GM19397 (cell line): ENCODE data around the gene TANGO2.

ENCODE experiments used
- ATAC-seq: cut with Tn5 transposase; IDR thresholded peaks from one replicate; pipeline ENCODE4 v1.9.1; 2021; ENCODE audit warnings: mild to moderate bottlenecking, moderate library complexity; ENCODE audit not compliant: unreplicated experiment

TANGO2 gene

DNA sequence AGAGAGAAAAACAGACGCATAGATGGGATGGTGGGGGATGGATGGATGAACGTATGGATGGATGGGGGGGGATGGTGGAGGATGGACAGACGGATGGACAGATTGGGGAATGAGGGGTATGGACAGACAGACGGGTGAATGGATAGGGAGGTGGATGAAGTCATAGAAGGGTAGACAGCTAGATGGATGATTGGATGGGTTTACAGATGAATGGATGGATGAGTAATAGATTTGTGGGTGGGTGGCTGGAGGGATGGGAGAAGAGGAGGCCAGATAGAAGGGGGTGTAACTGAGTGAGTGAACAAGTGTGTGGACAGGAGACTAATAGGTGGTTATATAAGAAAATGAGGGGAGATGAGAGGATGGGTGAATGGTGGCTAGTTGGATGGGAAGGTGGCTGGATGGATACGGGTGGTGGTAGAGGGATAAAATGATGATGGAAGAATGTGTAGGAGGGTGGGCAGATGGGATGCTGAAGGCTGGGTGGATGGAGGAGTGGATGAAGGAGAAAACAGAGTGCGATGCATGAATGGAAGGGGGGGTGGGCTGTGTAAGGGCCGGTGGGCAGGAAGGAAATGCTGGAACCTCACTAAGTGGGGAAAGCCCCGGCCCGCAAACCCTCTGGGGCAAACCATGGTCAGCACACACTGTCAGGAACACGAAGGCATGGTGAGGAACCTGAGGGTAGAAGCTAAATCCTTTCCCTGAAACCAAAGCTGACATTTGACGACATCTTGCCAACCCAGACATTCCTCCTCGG is 25.9 kb upstream of the TANGO2 start:
- ATAC-seq, result no peak

- ATAC-seq, result no peak
These were observed 25.1 kb upstream of the TANGO2 start for GRCh38 chr22:19995611-19996339.

GRCh38 chr22:19996694-19997384 is 24.1 kb upstream of the TANGO2 start:
- ATAC-seq, result no peak

- ATAC-seq, result no peak
These were observed 23.2 kb upstream of the TANGO2 start for GRCh38 chr22:19997561-19998231.

GRCh38 chr22:19998232-19998951 is 22.5 kb upstream of the TANGO2 start:
- ATAC-seq, result no peak

- ATAC-seq, result no peak
These were observed 21.7 kb upstream of the TANGO2 start for GRCh38 chr22:19998991-19999820.

GRCh38 chr22:20000246-20001081 is 20.4 kb upstream of the TANGO2 start:
- no peak for ATAC-seq

- no peak for ATAC-seq
These were observed 19.8 kb upstream of the TANGO2 start for GRCh38 chr22:20001082-20001638.

- ATAC-seq, result no peak
These were observed 18.8 kb upstream of the TANGO2 start for GRCh38 chr22:20002128-20002527.

DNA sequence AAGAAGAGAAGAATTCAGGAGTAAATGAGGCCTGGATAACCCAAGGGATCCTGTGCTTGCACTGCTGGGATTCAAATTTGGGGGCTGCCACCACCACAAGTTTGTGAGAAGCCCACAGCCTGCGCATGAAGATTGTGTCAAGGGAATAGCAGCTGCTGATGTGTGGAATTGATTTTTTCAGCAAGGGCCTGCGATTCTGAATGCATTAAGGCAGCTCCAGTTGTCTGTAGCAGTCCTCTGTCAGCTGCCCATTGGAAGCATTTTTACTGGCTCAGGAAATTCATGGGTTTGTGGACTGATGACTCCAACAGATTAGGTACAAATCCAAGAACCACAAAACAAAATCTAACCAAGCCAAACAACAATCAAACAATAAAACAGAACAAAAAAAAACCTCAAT is 18.3 kb upstream of the TANGO2 start:
- ATAC-seq, result no peak

DNA sequence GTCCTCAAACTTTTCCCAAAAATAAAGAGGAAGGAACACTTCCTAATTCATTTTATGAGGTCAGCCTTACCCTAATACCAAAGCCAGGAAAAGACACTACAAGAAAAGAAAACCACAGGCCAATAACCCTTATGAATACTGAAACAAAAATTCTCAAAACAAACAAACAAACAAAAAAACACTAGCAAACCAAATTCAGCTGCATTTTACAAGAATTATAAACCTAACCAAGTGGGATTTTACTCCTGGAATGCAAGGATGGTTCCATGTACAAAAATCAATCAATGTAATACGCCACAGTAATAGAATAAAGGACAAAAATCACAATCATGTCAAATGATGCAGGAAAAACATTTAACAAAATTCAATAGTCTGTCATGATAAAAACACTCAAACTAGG is 17.6 kb upstream of the TANGO2 start:
- ATAC-seq, result no peak

DNA sequence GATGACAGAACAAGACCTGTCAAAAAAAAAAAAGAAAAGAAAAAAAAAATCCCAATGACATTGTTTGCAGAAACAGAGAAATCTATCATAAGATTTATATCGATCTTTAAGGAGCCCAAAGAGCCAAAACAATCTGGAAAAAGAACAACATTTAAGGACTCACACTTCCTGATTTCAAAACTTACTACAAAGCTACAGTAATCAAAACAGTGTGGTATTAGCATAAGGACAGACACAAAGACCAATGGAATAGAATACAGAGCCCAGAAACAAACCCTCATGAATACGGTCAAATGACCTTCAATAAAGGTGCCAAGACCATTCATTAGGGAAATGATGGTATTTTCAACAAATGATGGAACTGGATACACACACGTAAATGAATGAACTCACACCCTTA is 16.4 kb upstream of the TANGO2 start:
- no peak for ATAC-seq

- ATAC-seq, result no peak
These were observed 12.5 kb upstream of the TANGO2 start for GRCh38 chr22:20008221-20008995.

DNA sequence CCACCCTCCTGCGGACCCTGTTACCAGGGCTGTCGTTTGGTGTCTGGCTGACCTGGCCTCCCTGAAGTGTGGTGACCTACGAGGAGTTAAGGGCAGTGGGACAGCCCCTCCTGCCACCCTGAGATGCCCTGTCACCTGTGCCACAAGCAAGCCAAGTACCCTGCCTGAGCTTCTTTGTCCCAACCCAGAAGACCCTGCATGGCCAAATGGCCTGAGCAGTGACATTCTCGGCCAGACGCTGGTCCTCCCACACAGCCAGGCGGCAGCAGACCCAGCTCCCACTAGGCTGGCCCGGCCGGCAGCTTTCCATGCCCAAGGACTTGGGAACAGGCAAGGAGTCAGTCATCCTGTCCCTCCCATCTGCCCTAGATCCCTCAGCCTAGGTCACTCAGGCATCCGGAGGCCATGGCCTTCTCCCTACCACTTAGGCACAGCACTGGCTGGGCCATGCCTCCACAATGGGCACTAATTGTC is 11.9 kb upstream of the TANGO2 start:
- ATAC-seq, result no peak

GRCh38 chr22:20009582-20010306 is 11.2 kb upstream of the TANGO2 start:
- no peak for ATAC-seq

GRCh38 chr22:20010307-20011122 is 10.4 kb upstream of the TANGO2 start:
- no peak for ATAC-seq
